NCI-H146 treated with DMSO at 0.1 percent for 48 hours (cell line): ENCODE results near the gene ERBB2.
"Not testable (repeated sequence)": the region's sequence is repeated elsewhere in the genome, so short reads cannot be mapped to it uniquely, and the experiment has no call there.

ENCODE experiments used
- DNase-seq: peaks from one replicate; lab custom pipeline; 2025; ENCODE audit not compliant: unreplicated experiment; lab: John Stamatoyannopoulos, UW

The ERBB2 gene

DNA sequence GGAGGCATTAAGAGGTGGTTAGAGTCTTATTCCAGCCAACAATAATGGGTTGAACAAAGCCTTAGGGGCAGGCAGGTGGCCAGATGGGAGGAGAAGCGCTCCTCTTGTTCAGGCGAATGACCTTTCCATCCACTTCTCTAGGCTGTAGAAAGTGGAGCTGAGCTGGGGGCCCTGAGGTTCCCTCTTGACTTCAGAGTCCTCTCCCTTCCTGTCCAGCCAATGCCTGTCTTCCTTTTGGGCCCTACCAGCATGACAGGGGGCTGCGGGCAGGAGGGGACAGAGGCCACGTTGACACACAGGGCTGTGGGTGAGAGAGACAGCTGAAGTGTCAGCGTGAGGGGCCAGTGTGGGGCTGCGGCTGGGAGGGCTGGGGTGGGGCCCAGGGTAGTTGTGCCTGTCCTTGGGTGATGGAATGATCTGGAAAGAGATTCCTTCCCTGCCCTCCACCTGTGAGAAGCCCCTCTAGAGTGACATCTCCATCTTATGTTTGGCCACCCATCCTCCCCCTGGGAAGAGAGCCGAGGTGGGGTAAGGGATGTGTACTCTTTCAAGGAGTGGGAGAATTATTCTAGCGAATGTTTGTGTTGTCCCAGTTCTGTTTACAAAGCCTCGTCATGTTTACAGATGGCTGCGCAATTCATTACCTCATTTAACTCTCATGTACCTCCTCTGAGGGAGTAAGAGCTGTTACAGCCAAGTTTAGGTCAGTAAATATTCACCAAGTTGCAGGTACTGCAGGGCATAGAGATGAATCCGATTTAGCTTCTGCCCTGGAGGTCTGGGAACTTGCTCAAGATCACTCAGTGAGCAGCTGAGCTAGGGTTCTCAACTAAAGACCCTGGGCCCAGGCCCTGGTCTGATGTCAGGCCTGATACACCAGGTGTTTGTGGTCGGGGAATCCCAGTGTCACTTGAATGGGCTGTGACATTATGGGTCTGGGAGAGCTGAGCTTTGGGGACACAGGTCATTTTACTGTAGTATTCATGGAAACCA lies 3.3 kb downstream of the ERBB2 start:
- no peak for DNase-seq

DNA sequence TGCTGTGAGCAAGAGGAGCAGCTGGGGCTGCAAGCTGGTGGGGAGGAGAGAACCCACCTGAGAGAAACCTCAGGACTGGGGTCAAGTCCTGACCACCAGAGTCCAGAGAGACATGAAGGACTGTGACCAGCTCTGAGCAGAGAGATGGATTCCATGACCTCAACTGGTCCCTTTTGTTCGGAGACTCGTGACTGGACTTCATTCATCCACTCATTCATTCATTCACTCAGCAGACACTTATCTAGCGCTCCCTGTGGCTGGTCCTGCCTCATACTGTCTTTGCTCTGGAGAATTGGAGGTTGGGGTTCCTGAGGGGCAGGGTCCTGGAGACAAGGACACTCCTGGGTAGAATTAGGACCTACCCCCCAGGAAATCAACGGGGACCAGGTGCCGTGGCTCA lies 4.0 kb downstream of the ERBB2 start:
- DNase-seq: no peak

DNA sequence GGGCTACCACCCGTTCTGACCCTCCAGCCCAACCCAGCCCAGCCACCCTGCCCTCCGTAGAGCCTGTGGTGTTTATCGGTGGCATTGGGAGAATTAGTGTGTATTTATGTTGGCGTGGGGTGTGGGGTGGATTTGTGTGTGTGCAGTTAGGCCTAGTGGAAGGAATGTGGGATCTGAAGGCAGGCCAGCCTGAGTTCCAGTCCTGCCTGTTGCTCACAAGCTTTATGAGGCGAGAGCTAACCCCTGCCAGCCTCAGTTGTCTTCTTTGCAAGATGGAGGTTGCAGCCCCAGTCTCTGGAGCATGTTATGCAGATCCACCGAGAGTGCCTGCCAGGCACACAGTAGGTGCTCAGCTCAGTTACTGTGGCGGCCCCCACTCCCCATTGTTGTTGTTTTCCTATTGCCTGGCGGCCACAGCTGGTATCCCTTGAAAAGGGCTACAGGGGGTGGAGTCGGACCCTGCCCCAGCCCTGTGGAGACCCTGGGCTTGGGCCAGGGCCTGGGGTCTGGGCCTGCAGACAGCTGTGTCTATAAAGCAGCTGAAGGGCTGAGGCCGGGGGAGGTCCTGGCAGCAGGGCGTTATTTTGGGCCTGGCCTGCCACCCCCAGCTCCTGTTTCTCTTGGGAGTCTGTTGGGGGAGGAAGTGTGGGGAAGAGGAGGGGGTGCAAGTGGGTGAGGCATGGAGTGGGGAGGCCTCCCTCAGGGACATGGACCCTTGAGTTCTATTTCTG lies 5.1 kb downstream of the ERBB2 start:
- no peak for DNase-seq

DNA sequence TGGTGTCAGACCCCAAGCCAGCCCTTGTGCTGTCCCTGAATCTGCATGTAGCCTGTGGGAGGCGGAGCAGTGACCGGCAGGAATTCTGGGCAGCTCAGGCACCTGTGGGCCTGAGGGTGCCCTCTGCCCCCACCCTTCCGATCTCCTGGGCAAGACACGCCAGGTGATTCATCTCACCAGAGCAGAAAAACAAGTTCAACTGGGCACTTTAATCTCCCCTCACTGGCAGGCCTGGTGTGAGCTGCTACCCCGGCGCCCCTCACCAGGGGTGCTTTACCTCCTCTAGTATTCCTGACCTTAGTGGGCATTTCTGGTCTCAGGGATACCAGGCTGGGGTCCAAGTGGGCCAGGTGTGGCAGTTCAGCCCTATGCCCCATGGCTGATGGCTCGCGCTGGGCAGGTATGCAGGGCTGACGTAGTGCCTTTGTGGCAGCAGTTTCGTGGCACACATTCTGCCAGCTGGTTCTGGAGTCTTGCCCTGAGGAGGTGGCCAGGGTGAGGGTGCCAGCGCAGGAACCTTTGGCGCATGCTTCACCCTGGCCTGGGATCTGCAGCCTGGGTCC lies 6.0 kb downstream of the ERBB2 start:
- no peak for DNase-seq

DNA sequence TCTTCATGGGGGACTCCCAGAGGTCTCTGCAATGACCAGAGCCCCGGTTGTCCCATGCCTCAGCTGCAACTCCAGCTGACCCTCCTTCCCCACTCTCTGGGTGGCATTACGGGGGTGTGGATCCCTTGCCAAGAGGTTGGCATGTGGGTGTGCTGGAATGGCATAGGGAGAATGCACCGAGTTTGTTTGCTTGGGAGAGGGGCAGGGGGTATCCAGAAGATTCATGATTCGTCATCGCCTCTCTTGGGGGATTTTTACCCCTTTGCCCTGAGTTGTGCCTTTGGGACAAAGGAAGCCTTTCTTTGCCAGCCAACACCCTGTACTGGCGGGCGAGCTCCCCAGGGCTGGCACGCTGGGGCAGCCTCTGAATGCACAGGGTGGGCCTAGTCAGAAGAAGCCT lies 6.5 kb downstream of the ERBB2 start:
- no peak for DNase-seq

DNA sequence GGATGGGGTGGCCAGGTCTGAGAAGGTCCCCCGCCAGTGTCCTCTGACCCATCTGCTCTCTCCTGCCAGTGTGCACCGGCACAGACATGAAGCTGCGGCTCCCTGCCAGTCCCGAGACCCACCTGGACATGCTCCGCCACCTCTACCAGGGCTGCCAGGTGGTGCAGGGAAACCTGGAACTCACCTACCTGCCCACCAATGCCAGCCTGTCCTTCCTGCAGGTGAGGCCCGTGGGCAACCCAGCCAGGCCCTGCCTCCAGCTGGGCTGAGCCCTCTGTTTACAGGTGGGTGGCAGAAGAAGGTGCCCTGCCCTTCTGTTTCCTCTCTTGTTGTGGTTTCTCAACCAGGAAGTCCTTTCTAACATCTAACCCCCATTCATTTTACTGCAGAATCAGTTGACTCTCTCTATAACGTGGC lies 7.1 kb downstream of the ERBB2 start:
- DNase-seq: no peak

DNA sequence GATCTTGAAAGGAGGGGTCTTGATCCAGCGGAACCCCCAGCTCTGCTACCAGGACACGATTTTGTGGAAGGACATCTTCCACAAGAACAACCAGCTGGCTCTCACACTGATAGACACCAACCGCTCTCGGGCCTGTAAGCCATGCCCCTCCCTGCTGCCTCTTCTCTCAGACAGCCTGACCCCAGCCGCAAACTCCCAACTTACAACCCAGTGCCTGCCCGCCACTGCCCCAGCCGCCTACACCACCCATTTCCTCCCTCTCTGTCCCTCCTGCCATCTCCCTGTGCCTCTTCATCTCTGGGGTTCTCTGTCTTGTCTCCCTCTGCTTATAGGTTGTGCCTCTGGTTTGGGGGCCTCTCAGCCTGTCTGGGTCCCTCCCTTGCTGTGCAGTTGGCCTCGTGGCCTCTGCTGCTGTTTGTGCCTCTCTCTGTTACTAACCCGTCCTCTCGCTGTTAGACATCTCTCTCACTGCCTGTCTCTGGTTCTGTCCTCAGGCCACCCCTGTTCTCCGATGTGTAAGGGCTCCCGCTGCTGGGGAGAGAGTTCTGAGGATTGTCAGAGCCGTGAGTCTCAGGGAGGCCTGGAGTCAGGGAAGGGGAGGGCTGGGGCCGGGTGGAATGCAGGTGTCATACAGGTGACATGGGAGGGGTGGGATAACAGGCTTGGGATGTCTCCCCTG lies 9.6 kb downstream of the ERBB2 start:
- DNase-seq: no peak

DNA sequence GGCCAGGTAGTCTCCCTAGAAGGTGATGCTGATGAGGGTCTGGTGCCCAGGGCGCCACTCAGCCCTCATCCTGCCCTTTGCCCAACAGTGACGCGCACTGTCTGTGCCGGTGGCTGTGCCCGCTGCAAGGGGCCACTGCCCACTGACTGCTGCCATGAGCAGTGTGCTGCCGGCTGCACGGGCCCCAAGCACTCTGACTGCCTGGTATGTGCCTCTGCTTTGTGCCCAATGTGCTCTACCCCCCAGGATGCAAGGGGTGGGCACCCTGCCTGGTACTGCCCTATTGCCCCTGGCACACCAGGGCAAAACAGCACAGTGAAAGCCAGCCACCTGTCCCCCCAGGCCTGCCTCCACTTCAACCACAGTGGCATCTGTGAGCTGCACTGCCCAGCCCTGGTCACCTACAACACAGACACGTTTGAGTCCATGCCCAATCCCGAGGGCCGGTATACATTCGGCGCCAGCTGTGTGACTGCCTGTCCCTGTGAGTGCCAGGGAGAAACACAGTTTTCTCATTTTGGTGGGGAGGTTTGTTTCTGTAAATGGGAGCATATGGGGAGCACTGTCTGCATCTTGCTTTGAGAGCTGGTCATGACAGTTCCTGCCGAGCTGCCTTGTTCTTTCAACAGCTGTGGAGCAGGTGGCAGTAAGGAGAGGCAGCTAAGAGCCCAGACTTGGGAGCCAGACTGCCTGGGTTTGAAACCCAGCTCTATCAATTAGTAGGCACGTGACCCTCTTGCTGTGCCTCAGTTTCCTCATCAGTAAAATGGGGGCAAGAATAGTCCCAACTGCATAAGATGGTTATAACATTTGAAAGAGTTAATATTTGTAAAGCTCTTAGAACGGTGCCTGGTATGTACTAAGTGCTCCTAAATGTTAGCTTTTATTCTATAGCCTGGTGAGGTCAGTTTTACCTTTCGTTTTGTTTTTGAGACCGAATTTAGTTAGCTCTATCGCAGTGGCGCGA lies 10.4 kb downstream of the ERBB2 start:
- no peak for DNase-seq

DNA sequence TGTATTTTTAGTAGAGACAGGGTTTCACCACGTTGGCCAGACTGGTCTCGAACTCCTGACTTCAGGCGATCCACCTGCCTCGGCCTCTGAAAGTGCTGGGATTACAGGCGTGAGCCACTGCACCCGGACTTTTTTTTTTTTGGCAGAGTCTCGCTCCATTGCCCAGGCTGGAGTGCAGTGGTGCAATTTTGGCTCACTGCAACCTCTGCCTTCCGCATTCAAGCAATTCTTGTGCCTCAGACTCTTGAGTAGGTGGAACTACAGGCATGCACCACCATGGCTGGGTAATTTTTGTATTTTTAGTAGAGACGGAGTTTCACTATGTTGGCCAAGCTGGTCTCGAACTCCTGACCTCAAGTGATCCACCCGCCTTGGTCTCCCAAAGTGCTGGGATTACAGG lies 11.2 kb downstream of the ERBB2 start:
- DNase-seq: not testable (repeated sequence)

DNA sequence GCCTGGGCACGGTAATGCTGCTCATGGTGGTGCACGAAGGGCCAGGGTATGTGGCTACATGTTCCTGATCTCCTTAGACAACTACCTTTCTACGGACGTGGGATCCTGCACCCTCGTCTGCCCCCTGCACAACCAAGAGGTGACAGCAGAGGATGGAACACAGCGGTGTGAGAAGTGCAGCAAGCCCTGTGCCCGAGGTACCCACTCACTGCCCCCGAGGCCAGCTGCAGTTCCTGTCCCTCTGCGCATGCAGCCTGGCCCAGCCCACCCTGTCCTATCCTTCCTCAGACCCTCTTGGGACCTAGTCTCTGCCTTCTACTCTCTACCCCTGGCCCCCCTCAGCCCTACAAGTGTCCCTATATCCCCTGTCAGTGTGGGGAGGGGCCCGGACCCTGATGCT lies 12.0 kb downstream of the ERBB2 start:
- no peak for DNase-seq

DNA sequence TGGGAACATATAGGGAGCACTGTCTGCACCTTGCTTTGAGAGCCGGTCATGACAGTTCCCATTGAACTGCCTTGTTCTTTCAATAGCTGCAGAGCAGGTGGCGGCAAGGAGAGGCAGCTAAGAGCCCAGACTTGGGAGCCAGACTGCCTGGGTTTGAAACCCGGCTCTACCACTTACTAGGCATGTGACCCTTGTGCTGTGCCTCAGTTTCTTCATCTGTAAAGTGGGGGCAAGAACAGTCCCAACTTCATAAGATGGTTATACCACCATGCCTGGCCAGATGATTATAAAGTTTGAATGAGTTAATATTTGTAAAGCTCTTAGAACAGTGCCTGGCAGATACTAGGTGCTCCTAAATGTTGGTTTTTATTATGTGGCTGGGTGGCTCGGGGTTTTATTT lies 14.4 kb downstream of the ERBB2 start:
- no peak for DNase-seq

DNA sequence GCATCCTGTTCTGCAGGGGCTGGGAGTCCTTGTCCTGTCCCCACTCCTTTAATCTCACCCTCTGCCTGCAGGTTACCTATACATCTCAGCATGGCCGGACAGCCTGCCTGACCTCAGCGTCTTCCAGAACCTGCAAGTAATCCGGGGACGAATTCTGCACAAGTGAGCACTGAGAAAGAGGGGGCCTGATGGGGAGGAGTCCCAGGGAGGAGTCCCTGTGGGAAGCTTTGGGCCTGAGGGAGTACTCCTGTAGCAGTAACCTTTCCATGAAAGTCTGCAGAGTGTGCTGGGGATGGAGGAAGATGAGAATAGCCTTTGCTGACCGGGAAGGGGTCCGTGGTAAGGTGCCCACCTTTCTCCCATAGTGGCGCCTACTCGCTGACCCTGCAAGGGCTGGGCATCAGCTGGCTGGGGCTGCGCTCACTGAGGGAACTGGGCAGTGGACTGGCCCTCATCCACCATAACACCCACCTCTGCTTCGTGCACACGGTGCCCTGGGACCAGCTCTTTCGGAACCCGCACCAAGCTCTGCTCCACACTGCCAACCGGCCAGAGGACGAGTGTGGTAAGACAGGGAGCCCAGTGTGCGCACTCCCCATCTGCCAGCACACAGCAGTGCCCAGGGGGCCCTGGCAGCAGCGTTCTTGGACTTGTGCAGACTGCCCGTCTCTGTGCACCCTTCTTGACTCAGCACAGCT lies 15.7 kb downstream of the ERBB2 start:
- DNase-seq: no peak

DNA sequence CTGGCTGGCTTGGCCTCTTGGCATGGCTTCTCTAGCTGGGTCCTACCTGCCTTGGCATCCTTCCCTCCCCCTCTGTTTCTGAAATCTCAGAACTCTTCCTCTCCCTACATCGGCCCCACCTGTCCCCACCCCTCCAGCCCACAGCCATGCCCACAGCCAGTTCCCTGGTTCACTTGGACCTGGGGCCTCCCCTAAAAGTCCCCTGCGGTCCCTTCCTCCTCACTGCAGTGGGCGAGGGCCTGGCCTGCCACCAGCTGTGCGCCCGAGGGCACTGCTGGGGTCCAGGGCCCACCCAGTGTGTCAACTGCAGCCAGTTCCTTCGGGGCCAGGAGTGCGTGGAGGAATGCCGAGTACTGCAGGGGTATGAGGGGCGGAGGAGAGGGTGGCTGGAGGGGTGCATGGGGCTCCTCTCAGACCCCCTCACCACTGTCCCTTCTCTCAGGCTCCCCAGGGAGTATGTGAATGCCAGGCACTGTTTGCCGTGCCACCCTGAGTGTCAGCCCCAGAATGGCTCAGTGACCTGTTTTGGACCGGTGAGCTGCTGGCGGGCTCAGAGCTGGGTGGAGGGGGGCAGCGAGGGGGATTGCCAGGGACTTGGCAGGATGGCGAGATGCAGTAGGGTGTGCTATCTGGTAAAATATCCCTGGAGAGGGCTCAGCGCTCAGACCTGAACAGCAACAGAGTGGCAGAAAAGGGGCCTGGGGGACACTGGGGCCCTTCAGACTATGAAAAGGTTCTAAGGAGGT lies 16.4 kb downstream of the ERBB2 start:
- DNase-seq: no peak

DNA sequence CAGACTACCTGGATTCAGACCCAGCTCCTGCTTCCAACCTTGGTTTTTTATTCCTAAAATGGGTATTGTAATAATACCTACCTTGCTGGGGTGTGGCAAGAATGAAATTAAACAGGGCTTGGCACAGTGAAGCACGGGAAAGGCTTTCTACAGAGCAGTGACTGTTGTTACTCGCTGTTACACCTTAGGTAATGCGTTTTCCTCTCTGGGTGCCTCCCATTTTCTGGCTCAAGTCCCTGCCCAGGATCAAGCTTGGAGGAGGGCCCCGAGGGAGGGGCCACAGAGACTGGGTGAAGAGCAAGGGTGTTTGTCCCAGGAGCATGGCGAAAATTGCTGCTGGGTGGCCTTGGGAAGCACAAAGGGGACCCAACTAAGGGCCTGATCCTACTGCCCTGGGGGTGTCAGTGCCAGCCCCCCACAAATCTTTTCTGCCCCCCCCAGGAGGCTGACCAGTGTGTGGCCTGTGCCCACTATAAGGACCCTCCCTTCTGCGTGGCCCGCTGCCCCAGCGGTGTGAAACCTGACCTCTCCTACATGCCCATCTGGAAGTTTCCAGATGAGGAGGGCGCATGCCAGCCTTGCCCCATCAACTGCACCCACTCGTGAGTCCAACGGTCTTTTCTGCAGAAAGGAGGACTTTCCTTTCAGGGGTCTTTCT lies 17.1 kb downstream of the ERBB2 start:
- no peak for DNase-seq

DNA sequence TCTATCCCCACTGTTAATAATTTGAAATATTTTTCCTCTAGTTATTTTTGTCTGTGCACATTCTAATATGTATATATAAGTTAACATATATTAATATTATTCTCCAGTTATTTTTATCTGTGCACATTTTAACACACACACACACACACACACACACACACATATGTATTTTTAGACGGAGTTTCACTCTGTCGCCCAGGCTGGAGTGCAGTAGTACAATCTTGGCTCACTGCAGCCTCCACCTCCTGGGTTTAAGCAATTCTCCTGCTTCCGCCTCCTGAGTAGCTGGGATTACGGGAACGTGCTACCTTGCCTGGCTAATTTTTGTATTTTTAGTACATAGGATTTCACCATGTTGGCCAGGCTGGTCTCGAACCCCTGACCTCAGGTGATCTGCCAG lies 17.8 kb downstream of the ERBB2 start:
- DNase-seq: no peak

DNA sequence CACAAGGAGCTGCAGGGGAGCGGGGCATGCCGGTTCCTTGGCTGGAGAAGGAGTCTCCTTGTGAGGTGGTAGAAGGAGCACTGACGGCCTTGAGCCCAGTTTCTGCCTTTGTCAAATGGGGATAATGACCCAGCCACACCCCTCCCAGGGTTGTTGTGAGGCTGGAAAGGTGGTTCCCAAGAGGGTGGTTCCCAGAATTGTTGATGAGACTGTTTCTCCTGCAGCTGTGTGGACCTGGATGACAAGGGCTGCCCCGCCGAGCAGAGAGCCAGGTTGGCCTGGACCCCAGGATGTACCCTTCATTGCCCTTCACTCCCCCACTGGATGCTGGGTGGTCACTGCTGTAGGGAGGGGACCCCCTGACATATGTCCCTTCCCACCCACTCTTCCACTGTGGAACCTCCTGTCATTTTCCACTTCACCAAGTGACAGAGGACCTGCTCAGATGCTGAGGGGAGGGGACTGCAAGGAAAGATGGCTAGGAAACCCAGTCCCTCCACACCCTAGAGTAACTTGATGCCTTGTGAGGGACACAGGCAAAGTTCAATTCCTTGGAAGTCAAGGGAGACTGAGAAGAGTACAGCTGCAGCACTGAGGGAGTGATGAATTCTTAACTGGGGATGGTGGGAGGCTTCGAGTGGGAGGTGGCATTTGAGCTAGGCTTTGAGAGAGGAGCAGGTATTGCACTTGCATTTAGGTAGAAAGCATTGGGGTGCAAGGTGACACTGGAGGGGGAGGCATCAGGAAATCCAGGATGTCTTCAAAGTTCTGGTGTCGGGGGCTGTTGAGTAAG lies 19.9 kb downstream of the ERBB2 start:
- no peak for DNase-seq

DNA sequence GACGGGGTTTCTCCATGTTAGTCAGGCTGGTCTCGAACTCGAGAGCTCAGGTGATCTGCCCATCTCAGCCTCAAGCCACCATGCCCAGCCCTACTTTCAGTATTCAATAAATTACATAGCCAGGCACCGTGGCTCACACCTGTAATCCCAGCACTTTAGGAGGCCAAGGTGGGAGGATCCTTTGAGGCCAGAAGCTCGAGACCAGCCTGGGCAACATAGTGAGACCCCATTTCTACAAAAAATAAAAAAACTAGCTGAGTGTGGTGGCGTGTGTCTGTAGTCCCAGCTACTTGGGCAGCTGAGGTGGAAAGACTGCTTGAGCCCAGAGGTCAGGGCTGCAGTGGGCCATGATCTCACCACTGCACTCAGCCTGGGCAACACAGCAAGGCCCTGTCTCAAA lies 22.2 kb downstream of the ERBB2 start:
- DNase-seq: no peak
